Measurements from ENCODE around the gene AOC2. TPM values are rescaled to one million over a fixed set of nuclear protein-coding genes. Genes with fewer than 3 reads are reported as not detected.

AOC2 gene
- total and polyA plus RNA-seq, 2 of the 13 experiments (the other 11 are each of a cell fraction or from before 2014, with no cell fraction given) = 1.2 to 3.3 TPM

- TF ChIP-seq GMEB1 (CRISPR knock-in tag; IDR thresholded peaks at IDR 0.05; ENCODE audit: borderline replicate concordance) (no peak), ZFP90 (CRISPR knock-in tag; IDR thresholded peaks at IDR 0.05; ENCODE audit: borderline replicate concordance) (no peak), ZFYVE20 (CRISPR knock-in tag; IDR thresholded peaks at IDR 0.05; ENCODE audit: borderline replicate concordance, low read depth) (no peak), CENPBD1 (CRISPR knock-in tag; IDR thresholded peaks at IDR 0.05; ENCODE audit: borderline replicate concordance, low read depth) (no peak), ZNF432 (CRISPR knock-in tag; IDR thresholded peaks at IDR 0.05; ENCODE audit: borderline replicate concordance) (no peak), FLYWCH1 (CRISPR knock-in tag; IDR thresholded peaks at IDR 0.05) (no peak), FOSL1 (CRISPR knock-in tag; IDR thresholded peaks at IDR 0.05; ENCODE audit: borderline replicate concordance) (no peak), SRSF1 (optimal IDR thresholded peaks at IDR 0.05; ENCODE audit: low read depth, low read length) (no peak), ZBTB1 (CRISPR knock-in tag; IDR thresholded peaks at IDR 0.05; ENCODE audit: borderline replicate concordance) (no peak), ZNF335 (CRISPR knock-in tag; IDR thresholded peaks at IDR 0.05) (no peak), GATA4 (IDR thresholded peaks at IDR 0.05; ENCODE audit: borderline replicate concordance, low read depth) (no peak), ZSCAN20 (CRISPR knock-in tag; IDR thresholded peaks at IDR 0.05; ENCODE audit: borderline replicate concordance) (no peak), PHF8 (CRISPR knock-in tag; IDR thresholded peaks at IDR 0.05) (no peak), ZNF263 (CRISPR knock-in tag; IDR thresholded peaks at IDR 0.05) (no peak), NR1H2 (CRISPR knock-in tag; IDR thresholded peaks at IDR 0.05; ENCODE audit: borderline replicate concordance, low read depth) (no peak), MIER2 (CRISPR knock-in tag; IDR thresholded peaks at IDR 0.05) (no peak), HNF1B (CRISPR knock-in tag; IDR thresholded peaks at IDR 0.05) (no peak), SPEN (CRISPR knock-in tag; IDR thresholded peaks at IDR 0.05; ENCODE audit: low read depth) (peak; percentile 16; the same call in 1 of the 2 replicates), ZFP41 (CRISPR knock-in tag; IDR thresholded peaks at IDR 0.05; ENCODE audit: borderline replicate concordance) (no peak)
- TF ChIP-seq, protein P1, sequence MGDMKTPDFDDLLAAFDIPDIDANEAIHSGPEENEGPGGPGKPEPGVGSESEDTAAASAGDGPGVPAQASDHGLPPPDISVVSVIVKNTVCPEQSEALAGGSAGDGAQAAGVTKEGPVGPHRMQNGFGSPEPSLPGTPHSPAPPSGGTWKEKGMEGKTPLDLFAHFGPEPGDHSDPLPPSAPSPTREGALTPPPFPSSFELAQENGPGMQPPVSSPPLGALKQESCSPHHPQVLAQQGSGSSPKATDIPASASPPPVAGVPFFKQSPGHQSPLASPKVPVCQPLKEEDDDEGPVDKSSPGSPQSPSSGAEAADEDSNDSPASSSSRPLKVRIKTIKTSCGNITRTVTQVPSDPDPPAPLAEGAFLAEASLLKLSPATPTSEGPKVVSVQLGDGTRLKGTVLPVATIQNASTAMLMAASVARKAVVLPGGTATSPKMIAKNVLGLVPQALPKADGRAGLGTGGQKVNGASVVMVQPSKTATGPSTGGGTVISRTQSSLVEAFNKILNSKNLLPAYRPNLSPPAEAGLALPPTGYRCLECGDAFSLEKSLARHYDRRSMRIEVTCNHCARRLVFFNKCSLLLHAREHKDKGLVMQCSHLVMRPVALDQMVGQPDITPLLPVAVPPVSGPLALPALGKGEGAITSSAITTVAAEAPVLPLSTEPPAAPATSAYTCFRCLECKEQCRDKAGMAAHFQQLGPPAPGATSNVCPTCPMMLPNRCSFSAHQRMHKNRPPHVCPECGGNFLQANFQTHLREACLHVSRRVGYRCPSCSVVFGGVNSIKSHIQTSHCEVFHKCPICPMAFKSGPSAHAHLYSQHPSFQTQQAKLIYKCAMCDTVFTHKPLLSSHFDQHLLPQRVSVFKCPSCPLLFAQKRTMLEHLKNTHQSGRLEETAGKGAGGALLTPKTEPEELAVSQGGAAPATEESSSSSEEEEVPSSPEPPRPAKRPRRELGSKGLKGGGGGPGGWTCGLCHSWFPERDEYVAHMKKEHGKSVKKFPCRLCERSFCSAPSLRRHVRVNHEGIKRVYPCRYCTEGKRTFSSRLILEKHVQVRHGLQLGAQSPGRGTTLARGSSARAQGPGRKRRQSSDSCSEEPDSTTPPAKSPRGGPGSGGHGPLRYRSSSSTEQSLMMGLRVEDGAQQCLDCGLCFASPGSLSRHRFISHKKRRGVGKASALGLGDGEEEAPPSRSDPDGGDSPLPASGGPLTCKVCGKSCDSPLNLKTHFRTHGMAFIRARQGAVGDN (CRISPR knock-in tag; IDR thresholded peaks at IDR 0.05) = 0 out of 2 replicates have a peak, but pooled peaks have one; percentile 15
- TF ChIP-seq, protein P2, sequence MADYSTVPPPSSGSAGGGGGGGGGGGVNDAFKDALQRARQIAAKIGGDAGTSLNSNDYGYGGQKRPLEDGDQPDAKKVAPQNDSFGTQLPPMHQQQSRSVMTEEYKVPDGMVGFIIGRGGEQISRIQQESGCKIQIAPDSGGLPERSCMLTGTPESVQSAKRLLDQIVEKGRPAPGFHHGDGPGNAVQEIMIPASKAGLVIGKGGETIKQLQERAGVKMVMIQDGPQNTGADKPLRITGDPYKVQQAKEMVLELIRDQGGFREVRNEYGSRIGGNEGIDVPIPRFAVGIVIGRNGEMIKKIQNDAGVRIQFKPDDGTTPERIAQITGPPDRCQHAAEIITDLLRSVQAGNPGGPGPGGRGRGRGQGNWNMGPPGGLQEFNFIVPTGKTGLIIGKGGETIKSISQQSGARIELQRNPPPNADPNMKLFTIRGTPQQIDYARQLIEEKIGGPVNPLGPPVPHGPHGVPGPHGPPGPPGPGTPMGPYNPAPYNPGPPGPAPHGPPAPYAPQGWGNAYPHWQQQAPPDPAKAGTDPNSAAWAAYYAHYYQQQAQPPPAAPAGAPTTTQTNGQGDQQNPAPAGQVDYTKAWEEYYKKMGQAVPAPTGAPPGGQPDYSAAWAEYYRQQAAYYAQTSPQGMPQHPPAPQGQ (CRISPR knock-in tag; IDR thresholded peaks at IDR 0.05; ENCODE audit: borderline replicate concordance) = 0 out of 2 replicates have a peak, but pooled peaks have one; percentile 52
Measured at GRCh38 chr17:42877037-42877436, 32.7 kb downstream of the AOC2 start (continued).

All from HepG2 (cell line).